Loucy (cell line): ENCODE results near the gene HRC.
A peak's percentile ranks its signal among the peaks of the same experiment; 100 is the strongest.

Experiments
- H2AFZ ChIP-seq: fragments of 200-600 bp; sonication (generic); 2 replicates; pipeline ENCODE4 v1.6.0; 2016; ENCODE audit warnings: antibody characterized with exemption, mild to moderate bottlenecking, low read length, moderate library complexity
- H3F3A ChIP-seq: fragments of 200-600 bp; 2 replicates; pipeline ENCODE4 v1.6.0; 2016; ENCODE audit warnings: antibody characterized with exemption, low read depth, mild to moderate bottlenecking
- H3K27me3 ChIP-seq: fragments of 200-600 bp; sonication (generic); 2 replicates; pipeline ENCODE4 v1.6.1; 2014; ENCODE audit warnings: low read length, mild to moderate bottlenecking; ENCODE audit not compliant: insufficient read depth, poor library complexity, severe bottlenecking
- H3K36me3 ChIP-seq: fragments of 200-600 bp; sonication (generic); 2 replicates; pipeline ENCODE4 v1.6.1; 2016; ENCODE audit warnings: low read length; ENCODE audit not compliant: insufficient read depth
- H3K4me1 ChIP-seq: fragments of 200-600 bp; sonication (generic); 2 replicates; pipeline ENCODE4 v1.5.1; 2014; ENCODE audit warnings: low read length, mild to moderate bottlenecking; ENCODE audit not compliant: insufficient read depth, poor library complexity, severe bottlenecking
- H3K4me2 ChIP-seq: fragments of 200-600 bp; sonication (generic); 2 replicates; pipeline ENCODE4 v1.6.0; 2014; ENCODE audit warnings: antibody characterized with exemption, low read length, low read depth, mild to moderate bottlenecking; ENCODE audit not compliant: poor library complexity, severe bottlenecking
- H3K4me3 ChIP-seq: fragments of 200-600 bp; sonication (generic); 2 replicates; pipeline ENCODE4 v1.5.1; 2014; ENCODE audit warnings: low read length, mild to moderate bottlenecking, mixed read lengths; ENCODE audit not compliant: poor library complexity, severe bottlenecking
- H3K79me2 ChIP-seq: fragments of 200-600 bp; sonication (generic); 2 replicates; pipeline ENCODE4 v1.6.1; 2014; ENCODE audit warnings: low read length; ENCODE audit not compliant: insufficient read depth
- H3K9ac ChIP-seq: fragments of 200-600 bp; sonication (generic); 2 replicates; pipeline ENCODE4 v1.6.0; 2014; ENCODE audit warnings: mild to moderate bottlenecking, low read depth, low read length, moderate library complexity; ENCODE audit not compliant: poor library complexity, severe bottlenecking
- H3K9me2 ChIP-seq: fragments of 200-600 bp; sonication (generic); replicated peaks from 2 replicates; pipeline ENCODE4 v1.6.1; 2016; ENCODE audit warnings: low read depth, low read length, mixed read lengths
- H3K9me3 ChIP-seq: fragments of 200-600 bp; sonication (generic); 2 replicates; pipeline ENCODE4 v1.6.1; 2014; ENCODE audit warnings: mild to moderate bottlenecking, antibody characterized with exemption, low read length, low read depth; ENCODE audit not compliant: insufficient read depth
- H4K20me1 ChIP-seq: fragments of 200-600 bp; sonication (generic); 2 replicates; pipeline ENCODE4 v1.6.0; 2014; ENCODE audit warnings: antibody characterized with exemption, low read length, mild to moderate bottlenecking; ENCODE audit not compliant: insufficient read depth, poor library complexity, severe bottlenecking
- EZH2phosphoT487 ChIP-seq: fragments of 200-600 bp; IDR thresholded peaks from 2 replicates; pipeline ENCODE4 v1.6.1; 2018; ENCODE audit warnings: antibody characterized with exemption, mild to moderate bottlenecking, moderate library complexity, borderline replicate concordance
- TF ChIP-seq, protein P1 (sequence below): fragments of 200-600 bp; sonication (generic); conservative IDR thresholded peaks from 2 replicates; pipeline ENCODE4 v1.5.1; 2014; ENCODE audit warnings: mild to moderate bottlenecking, antibody characterized with exemption, low read length

The HRC gene

DNA sequence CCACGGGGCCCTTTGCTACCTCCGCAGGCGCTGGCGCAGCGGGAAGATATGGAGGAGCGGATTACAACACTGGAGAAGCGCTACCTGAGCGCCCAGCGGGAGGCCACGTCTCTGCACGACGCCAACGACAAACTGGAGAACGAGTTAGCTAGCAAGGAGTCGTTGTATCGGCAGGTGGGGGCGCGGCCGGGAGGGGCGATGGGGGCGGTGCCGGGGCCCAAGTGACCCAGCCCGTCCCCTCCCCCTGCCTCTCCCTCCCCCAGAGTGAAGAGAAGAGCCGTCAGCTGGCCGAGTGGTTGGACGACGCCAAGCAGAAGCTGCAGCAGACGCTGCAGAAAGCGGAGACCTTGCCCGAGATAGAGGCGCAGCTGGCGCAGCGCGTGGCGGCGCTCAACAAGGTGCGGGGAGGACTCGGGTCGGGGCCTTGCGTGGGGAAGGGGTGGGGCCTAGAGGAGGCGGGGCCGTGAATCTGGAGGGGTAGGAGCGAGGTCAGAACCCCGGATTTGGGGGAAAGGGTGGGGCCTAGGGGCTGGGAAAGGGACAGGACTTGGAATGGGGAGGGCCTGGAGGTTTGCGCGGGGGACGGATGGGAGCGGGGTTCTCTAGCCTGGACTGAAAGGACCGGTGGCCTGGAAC, 22.1 kb downstream of the HRC start:
- Histone ChIP-seq H3K27me3 (no peaks in the 10 kb centered on the region), H3F3A (no peaks in the 10 kb centered on the region), H3K9me3 (no peaks in the 10 kb centered on the region), H3K9ac (no peak overlapping the region), H3K4me2 (no peak overlapping the region), H2AFZ (no peak overlapping the region), H4K20me1 (no peaks in the 10 kb centered on the region), H3K4me1 (peaks cover 6% of the 10 kb centered on the region), H3K4me3 (no peak overlapping the region), H3K36me3 (no peaks in the 10 kb centered on the region), H3K9me2 (no peaks in the 10 kb centered on the region), H3K79me2 (no peaks in the 10 kb centered on the region)
- TF ChIP-seq, protein P1, sequence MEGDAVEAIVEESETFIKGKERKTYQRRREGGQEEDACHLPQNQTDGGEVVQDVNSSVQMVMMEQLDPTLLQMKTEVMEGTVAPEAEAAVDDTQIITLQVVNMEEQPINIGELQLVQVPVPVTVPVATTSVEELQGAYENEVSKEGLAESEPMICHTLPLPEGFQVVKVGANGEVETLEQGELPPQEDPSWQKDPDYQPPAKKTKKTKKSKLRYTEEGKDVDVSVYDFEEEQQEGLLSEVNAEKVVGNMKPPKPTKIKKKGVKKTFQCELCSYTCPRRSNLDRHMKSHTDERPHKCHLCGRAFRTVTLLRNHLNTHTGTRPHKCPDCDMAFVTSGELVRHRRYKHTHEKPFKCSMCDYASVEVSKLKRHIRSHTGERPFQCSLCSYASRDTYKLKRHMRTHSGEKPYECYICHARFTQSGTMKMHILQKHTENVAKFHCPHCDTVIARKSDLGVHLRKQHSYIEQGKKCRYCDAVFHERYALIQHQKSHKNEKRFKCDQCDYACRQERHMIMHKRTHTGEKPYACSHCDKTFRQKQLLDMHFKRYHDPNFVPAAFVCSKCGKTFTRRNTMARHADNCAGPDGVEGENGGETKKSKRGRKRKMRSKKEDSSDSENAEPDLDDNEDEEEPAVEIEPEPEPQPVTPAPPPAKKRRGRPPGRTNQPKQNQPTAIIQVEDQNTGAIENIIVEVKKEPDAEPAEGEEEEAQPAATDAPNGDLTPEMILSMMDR = no peak
- TF ChIP-seq EZH2phosphoT487 = no peak

DNA sequence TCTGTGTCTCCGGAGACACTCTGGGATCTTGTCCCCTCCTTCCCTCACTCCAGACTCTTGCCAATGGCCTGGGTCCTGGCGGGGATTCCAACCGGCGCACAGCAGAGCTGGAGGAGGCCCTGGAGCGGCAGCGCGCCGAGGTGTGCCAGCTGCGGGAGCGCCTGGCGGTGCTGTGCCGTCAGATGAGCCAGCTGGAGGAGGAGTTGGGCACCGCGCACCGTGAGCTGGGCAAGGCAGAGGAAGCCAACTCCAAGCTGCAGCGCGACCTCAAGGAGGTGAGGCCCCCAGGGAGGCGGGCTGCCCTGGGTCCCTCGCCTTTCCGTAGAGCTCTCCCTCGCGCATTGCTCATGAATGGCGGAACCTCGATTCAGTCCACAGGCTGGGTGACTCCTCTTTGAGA, 24.9 kb downstream of the HRC start:
- peaks cover 9% of the 10 kb centered on the region for H3K4me1 ChIP-seq

DNA sequence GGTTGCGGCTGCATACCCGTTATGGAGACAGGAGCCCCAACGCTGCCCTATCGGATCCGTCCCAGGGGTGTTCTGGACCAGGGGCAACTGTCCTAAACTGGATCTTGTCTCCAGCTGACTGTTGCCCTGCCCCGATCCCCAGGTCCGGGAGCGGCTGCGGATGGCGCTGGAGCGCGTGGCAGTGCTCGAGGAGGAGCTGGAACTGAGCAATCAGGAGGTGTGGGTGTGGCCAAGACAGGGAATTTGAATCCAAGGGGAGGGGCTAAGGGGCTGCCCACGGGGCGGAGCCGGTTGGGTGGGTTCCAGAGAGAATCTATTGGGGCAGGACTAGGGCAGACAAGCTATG, 26.0 kb downstream of the HRC start:
- Histone ChIP-seq H3K79me2 (no peaks in the 10 kb centered on the region), H2AFZ (no peak overlapping the region), H3K36me3 (no peaks in the 10 kb centered on the region), H3K4me1 (peaks cover 9% of the 10 kb centered on the region), H3K9me3 (no peaks in the 10 kb centered on the region), H3K4me3 (peak overlapping the region; percentile 69), H3K27me3 (no peaks in the 10 kb centered on the region), H3K4me2 (peak overlapping the region; percentile 83), H3K9me2 (no peaks in the 10 kb centered on the region), H3K9ac (peak overlapping the region; percentile 54), H3F3A (no peaks in the 10 kb centered on the region), H4K20me1 (no peaks in the 10 kb centered on the region)
- TF ChIP-seq, protein P1 = no peak
- no peak for TF ChIP-seq EZH2phosphoT487

More for the DNA sequence above, 24.9 kb downstream of the HRC start:
- Histone ChIP-seq H3K27me3 (no peaks in the 10 kb centered on the region), H3K9ac (no peak overlapping the region), H3K4me3 (no peak overlapping the region), H3K36me3 (no peaks in the 10 kb centered on the region), H2AFZ (no peak overlapping the region), H3K9me3 (no peaks in the 10 kb centered on the region), H3K79me2 (no peaks in the 10 kb centered on the region), H4K20me1 (no peaks in the 10 kb centered on the region), H3K4me2 (no peak overlapping the region), H3K9me2 (no peaks in the 10 kb centered on the region), H3F3A (no peaks in the 10 kb centered on the region)
- no peak for TF ChIP-seq EZH2phosphoT487
- TF ChIP-seq, protein P1 = no peak
